ENCODE results near the gene LY6G6C.
"Not testable (repeated sequence)": the region's sequence is repeated elsewhere in the genome, so short reads cannot be mapped to it uniquely, and the experiment has no call there.

LY6G6C gene

DNA sequence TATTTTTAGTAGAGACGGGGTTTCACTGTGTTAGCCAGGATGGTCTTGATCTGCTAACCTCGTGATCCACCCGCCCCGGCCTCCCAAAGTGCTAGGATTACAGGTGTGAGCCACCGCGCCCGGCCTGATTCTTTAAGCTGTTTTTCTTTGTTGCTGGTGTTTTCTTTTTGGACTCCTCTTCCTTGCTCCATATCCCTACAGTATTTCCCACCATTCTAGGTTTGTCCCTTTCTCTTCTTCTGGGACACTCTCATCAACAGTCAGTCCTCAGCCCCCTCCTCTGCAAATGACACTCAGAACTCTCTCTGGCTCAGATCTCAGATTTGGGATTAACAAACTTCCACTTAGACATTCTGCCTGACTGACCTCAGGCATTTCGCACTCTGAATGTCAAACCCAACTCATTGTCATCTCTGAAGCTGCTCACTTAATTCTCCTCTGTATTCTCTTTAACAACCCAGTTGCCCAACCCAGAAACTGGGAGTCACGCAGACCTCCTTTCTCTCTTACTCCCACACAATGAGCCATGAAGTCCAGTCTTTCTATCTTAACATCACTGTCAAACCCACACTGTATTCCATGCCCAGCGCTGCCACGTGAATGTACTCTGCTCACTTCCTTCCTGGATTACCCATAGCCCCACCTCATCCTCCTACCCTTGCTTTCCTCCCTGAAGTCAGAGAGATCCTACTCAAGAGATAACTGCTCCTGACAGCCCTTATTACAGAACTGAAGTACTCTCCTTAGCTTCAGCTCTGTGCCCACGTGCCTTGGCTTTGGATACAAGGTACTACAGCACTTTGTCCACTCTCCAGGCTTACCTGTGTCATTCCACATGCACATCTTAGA, 4.2 kb upstream of the LY6G6C start:
- DNase-seq: no peak

GRCh38 chr6:31723980-31724691, 2.6 kb upstream of the LY6G6C start:
- DNase-seq: no peak

DNA sequence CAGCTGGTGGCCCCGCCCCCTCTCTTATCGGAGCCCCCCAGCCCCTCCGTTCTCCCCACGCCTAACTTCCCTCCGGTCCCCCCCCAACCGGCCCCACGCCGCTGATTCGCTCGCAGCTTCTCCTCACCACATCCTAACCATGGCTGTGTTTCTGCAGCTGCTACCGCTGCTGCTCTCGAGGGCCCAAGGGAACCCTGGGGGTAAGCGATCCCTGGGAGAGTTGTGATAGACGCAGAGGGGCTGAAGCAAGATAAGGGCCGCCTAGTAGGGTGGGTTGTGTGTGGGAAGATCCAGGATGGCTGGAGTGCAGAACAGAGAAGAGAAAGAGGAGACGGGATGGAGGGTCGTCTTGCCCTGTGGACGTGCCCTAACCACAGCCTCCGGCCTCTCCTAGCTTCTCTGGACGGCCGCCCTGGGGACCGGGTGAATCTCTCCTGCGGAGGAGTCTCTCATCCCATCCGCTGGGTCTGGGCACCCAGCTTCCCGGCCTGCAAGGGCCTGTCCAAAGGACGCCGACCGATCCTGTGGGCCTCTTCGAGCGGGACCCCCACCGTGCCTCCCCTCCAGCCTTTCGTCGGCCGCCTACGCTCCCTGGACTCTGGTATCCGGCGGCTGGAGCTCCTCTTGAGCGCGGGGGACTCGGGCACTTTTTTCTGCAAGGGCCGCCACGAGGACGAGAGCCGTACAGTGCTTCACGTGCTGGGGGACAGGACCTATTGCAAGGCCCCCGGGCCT, 1.9 kb upstream of the LY6G6C start, which contains the start of gene MPIG6B:
Gene MPIG6B (plus strand): TSS at position 129 of the 735 bp plus-strand sequence. CDS start 11 bp downstream, at position 140.
- no peak for DNase-seq

- no peak for DNase-seq
Observed at GRCh38 chr6:31722173-31722572, 627 bp upstream of the LY6G6C start.

GRCh38 chr6:31720196-31720770, 1.3 kb downstream of the LY6G6C start:
- no peak for DNase-seq

DNA sequence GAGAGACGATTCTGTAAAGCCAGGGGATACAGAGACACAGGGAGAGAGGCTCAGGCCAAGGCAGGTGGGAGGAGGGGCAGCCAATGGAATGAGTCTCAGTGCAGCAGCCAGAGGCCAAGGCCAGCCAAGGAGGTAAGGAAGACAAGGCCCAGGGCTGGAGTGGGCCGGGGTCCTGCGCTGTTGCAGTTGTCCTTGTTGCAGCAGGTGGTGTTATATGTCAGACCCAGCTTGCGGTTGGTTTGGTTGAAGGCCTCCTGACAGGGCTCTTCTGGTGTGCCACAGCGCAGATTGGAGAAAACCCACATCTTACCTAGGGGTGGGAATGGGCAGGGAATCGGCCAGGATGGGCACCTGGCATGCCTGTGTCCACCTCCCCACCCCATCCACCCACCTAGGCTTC, 2.5 kb downstream of the LY6G6C start:
- no peak for DNase-seq

- DNase-seq: no peak
Observed at GRCh38 chr6:31718265-31718664, 3.3 kb downstream of the LY6G6C start.

DNA sequence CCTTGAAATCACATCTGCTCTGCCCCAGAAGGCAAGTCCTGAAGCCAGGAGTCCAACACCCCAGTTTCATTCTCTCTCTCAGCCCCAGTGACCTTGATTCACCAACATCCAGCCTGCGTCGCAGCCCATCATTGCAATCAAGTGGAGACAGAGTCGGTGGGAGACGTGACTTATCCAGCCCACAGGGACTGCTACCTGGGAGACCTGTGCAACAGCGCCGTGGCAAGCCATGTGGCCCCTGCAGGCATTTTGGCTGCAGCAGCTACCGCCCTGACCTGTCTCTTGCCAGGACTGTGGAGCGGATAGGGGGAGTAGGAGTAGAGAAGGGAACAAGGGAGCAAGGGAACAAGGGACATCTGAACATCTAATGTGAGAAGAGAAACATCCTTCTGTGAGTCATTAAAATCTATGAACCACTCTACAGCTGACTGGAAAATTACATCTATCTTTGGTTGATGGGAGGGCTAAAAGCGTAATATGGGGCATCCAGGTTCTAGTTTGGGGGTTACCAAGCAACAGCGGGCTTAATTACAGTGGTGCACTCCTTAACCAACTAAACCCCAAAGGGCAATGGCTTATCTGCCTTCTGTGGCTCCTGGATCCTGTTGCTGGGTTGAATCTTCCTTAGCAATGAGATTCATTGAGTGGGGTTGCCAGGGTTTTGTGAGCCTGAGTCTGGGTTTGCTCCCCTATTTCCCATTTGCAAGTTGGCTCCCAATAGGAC, 3.9 kb downstream of the LY6G6C start:
- DNase-seq: no peak

GRCh38 chr6:31715022-31715958, 6.3 kb downstream of the LY6G6C start, which contains the start of gene LY6G6D:
Gene LY6G6D (plus strand): TSS chr6:31715348. CDS start chr6:31715356, 8 bp downstream.
- DNase-seq: no peak

- no peak for DNase-seq
Observed at GRCh38 chr6:31713991-31714684, 7.4 kb downstream of the LY6G6C start.

GRCh38 chr6:31713465-31713864, 8.1 kb downstream of the LY6G6C start:
- no peak for DNase-seq

- no peak for DNase-seq
Observed at GRCh38 chr6:31712296-31712695, 9.2 kb downstream of the LY6G6C start.

DNA sequence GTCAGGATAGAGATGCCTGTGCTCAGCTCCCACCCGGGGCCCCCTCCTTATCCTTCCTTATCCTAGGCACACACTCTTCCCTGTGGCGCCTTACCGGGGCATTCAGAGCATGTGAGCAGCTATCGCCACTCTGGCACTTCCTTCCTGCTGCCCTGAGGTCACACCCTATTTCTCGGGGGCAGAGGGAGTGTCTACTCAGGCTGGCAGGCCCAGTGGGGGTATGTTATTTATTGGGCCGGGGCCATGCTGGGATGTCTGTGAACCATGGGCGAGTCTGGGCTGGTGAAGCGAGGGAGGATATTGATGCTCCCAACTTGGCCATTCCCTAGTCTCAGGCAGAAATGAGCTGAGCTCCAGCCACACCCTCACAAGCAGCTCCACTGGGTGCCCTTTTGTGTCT, 10.3 kb downstream of the LY6G6C start:
- DNase-seq: no peak

DNA sequence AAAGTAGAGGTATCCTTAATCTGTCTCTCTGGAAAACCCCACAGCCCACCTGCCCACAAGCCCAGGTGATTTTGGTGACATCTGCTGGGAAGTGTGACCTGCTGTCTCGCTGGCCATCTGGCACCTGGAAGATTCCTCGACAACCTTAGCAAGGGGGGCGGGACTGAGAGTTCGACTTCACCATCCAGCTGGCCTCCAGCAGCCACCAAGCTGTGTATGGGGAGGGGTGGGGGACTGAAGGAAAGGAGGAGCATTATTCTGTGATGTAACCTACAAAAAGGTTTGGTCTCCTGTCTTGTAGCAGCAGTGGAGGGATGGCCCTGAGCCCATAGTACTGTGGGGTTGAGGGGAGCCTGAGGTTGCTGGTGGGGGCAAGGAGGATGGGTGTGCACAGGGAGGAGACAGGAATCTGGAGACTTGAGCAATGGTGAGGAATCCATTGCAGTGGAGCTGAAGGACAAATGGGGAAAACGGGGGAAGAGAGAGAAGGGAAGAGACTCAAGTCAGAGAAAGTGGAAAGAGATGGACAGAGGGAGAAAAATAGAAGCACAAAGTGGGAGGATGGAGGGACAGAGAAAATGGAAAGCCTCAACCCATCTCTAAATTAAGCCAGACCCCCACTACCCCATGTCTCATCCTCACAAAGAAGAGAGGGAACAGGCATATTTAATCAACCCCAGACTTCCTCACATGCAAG, 10.9 kb downstream of the LY6G6C start:
- no peak for DNase-seq

- not testable (repeated sequence) for DNase-seq
Observed at GRCh38 chr6:31709157-31709556, 12.4 kb downstream of the LY6G6C start.

DNA sequence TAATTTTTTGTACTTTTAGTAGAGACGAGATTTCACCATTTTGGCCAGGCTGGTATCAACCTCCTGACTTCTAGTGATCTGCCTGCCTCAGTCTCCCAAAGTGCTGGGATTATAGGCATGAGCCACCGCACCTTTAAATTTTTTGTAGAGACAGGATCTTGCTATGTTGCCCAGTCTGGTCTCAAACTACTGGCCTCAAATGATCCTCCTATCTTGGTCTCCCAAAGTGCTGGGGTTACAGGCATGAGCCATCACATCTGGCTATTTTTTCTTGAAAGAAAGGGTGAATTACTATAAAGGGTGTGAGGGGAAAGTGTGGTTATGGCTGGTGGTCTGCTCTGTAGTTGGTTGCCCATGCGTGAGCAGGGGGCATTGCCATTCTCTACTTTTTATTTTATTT, 13.3 kb downstream of the LY6G6C start:
- no peak for DNase-seq

GRCh38 chr6:31707701-31708100, 13.8 kb downstream of the LY6G6C start:
- no peak for DNase-seq

- no peak for DNase-seq
Observed at GRCh38 chr6:31706599-31706998, 14.9 kb downstream of the LY6G6C start, which contains the start of gene LY6G6F. Gene LY6G6F (plus strand): TSS chr6:31706866. CDS start chr6:31706907, 41 bp downstream.

DNA sequence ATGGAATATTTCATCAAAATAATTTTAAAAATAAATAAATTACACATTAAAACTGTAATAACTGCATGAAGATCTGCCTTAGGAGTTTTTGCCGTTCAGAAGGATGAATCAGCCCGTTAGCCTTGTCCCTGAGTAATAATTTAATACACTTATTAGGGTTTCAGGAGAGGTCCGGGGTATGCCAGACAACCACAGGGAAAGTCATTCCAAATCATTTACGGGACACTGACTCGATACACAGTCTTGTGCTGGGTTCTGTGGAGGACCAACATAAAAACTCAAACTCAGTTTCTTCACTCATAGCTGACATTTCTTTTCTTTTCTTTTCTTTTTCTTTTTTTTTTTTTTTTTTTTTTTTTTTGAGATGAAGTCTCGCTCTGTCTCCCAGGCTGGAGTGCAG, 15.6 kb downstream of the LY6G6C start:
- no peak for DNase-seq
